ENCODE data around the gene MEMO1. TPM values are rescaled to one million over a fixed set of nuclear protein-coding genes. Genes with fewer than 3 reads are reported as not detected.
"Not testable (repeated sequence)": the region's sequence is repeated elsewhere in the genome, so short reads cannot be mapped to it uniquely, and the experiment has no call there.

The MEMO1 gene
- total and polyA plus RNA-seq, 12 donors = 22.7 to 64.3 (median 42.3) TPM

DNA sequence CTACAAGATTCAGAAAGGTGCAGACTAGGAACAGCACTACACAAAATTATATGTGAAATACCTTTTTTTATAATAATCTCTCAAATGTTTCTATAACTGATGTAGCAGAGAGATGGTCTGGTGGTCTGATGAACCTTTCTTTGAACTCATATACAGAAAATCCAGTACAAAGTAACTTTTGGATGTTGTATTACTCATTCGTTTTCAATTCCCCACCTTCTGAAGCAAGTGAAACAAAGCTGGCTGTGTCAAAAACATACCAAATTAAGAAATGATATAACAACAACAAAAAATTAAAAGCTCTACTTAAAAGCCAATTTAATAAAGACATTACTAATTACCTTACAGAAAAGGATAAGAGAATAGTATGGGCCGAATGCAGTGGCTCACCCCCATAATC lies 38.7 kb downstream of the MEMO1 start:
- no peak overlapping the region for H3K27ac ChIP-seq
- no peaks in the 10 kb centered on the region for H3K9me3 ChIP-seq (replicated peaks in 1 of 3)
- intact Hi-C loops (cut with DNase I) = no loop called here
- H3K27me3 ChIP-seq = no peaks in the 10 kb centered on the region
- TF ChIP-seq POLR2A (IDR thresholded peaks at IDR 0.05) = no peak
- TF ChIP-seq, protein P1, sequence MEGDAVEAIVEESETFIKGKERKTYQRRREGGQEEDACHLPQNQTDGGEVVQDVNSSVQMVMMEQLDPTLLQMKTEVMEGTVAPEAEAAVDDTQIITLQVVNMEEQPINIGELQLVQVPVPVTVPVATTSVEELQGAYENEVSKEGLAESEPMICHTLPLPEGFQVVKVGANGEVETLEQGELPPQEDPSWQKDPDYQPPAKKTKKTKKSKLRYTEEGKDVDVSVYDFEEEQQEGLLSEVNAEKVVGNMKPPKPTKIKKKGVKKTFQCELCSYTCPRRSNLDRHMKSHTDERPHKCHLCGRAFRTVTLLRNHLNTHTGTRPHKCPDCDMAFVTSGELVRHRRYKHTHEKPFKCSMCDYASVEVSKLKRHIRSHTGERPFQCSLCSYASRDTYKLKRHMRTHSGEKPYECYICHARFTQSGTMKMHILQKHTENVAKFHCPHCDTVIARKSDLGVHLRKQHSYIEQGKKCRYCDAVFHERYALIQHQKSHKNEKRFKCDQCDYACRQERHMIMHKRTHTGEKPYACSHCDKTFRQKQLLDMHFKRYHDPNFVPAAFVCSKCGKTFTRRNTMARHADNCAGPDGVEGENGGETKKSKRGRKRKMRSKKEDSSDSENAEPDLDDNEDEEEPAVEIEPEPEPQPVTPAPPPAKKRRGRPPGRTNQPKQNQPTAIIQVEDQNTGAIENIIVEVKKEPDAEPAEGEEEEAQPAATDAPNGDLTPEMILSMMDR (IDR thresholded peaks at IDR 0.05) = no peak
- WGBS, 4 donors = 86 to 93% (median 92%) methylated on average over 2 of the region's 2 CpGs
- H3K36me3 ChIP-seq (replicated peaks in 1 of 2) = no peaks in the 10 kb centered on the region
- DNase-seq = no peak
- no peak overlapping the region for H3K4me3 ChIP-seq
- H3K4me1 ChIP-seq (replicated peaks in 1 of 2) = peaks cover 11 to 25% of the 10 kb centered on the region in 2 donors

DNA sequence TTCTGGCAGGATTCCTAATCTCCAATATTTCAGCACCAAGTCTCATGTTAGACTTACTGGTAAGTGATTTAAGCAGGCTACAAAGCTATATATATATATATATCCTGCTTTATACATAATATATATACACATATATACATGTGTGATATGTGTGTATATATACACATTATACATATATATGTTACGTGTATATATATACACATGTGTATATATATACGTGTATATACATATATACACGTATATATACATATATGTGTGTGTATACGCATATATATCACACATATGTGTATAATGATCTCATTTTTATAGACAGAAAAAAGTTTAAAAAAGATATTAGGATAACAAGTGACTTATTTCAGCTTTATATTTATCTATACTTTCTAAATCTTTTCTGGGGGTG lies 41.6 kb downstream of the MEMO1 start:
- Histone ChIP-seq H3K27ac (no peak overlapping the region), H3K4me3 (no peak overlapping the region), H3K4me1 (replicated peaks in 1 of 2) (peaks cover 11 to 24% of the 10 kb centered on the region in 2 donors), H3K27me3 (no peaks in the 10 kb centered on the region), H3K36me3 (replicated peaks in 1 of 2) (no peaks in the 10 kb centered on the region), H3K9me3 (replicated peaks in 1 of 3) (no peaks in the 10 kb centered on the region)
- no peak for DNase-seq
- TF ChIP-seq POLR2A (IDR thresholded peaks at IDR 0.05) = no peak
- TF ChIP-seq, protein P1 (IDR thresholded peaks at IDR 0.05) = no peak
- 87 to 95% (median 93%) methylated on average over 4 of the region's 4 CpGs for WGBS, 4 donors
- intact Hi-C loops (cut with DNase I) = no loop called here

DNA sequence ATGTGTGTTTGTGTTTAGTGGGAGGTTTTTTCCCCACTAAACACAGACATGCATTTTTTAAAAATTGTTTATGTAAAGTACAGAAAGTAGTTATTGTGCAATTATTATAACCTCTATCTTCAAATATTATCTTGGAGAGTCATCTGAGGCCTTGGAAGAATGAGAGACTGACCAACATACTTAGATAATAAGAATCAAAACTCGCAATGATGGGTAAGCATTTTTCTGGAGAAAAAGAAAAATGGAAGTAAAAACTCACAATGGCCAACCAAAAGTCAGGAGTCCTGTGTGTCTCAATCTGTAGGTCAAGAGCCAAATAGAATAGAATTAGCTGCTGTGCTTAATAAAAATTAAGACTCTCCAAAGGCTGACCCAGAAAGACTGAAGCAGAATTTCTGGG lies 43.0 kb downstream of the MEMO1 start:
- H3K4me3 ChIP-seq = peak overlapping the region in 1 of 4 donors; percentile 4
- WGBS, 4 donors = 36 to 52% (median 51%) methylated on average over 1 of the region's 1 CpG
- H3K36me3 ChIP-seq (replicated peaks in 1 of 2) = no peaks in the 10 kb centered on the region
- no peak for TF ChIP-seq POLR2A (IDR thresholded peaks at IDR 0.05)
- TF ChIP-seq, protein P1 (IDR thresholded peaks at IDR 0.05) = no peak
- no peak for DNase-seq
- no peaks in the 10 kb centered on the region for H3K27me3 ChIP-seq
- H3K9me3 ChIP-seq (replicated peaks in 1 of 3) = no peaks in the 10 kb centered on the region
- H3K4me1 ChIP-seq (replicated peaks in 1 of 2) = peaks cover 17 to 26% of the 10 kb centered on the region in 2 donors
- intact Hi-C loops (cut with DNase I) = no loop called here
- H3K27ac ChIP-seq = peak overlapping the region; percentile 29 to 62 (median 58)

DNA sequence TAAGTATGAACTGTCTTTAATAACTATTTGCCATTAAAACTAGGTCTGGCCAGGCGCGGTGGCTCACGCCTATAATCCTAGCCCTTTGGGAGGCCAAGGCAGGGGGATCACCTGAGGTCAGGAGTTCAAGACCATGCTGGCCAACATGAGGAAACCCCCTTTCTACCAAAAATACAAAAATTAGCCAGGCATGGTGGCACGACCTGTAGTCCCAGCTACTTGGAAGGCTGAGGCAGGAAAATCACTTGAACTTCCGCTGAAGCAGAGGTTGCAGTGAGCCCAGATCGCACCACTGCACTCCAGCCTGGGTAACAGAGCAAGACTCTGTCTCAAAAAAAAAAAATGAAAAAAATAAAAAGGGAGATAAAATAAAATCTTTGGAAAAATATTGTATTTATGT lies 44.4 kb downstream of the MEMO1 start:
- intact Hi-C loops (cut with DNase I); H3K36me3 ChIP-seq (replicated peaks in 1 of 2); H3K27me3 ChIP-seq; H3K4me3 ChIP-seq; DNase-seq; H3K9me3 ChIP-seq (replicated peaks in 1 of 3); H3K27ac ChIP-seq: not testable (repeated sequence)
- WGBS, 4 donors = 95 to 97% (median 96%) methylated on average over 6 of the region's 6 CpGs
- peaks cover 20 to 38% of the 10 kb centered on the region in 2 donors for H3K4me1 ChIP-seq (replicated peaks in 1 of 2)

DNA sequence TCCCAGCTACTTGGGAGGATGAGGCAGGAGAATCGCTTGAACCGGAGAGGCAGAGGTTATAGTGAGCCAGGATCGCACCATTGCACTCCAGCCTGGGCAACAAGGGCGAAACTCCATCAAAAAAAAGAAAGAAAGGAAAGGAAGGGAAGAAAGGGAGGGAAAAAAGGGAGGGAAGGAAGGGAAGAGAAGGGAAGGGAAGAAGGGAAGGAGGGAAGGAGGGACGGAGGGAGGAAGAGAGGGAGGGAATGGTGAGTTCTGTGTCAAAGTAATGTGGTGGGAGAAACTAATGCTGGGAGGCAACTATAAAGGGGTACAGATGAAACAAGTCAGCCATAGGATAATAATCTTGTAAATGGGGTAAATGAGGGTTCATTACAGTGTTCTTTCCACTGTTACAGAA lies 45.7 kb downstream of the MEMO1 start:
- Histone ChIP-seq H3K9me3 (replicated peaks in 1 of 3) (no peaks in the 10 kb centered on the region), H3K4me3 (no peak overlapping the region), H3K27me3 (no peaks in the 10 kb centered on the region), H3K36me3 (replicated peaks in 1 of 2) (no peaks in the 10 kb centered on the region), H3K27ac (no peak overlapping the region), H3K4me1 (replicated peaks in 1 of 2) (peaks cover 23 to 40% of the 10 kb centered on the region in 2 donors)
- TF ChIP-seq, protein P1 (IDR thresholded peaks at IDR 0.05) = no peak
- no peak for TF ChIP-seq POLR2A (IDR thresholded peaks at IDR 0.05)
- intact Hi-C loops (cut with DNase I) = no loop called here
- no peak for DNase-seq
- WGBS, 4 donors = 95 to 98% (median 97%) methylated on average over 5 of the region's 5 CpGs
